Epithelial cell of proximal tubule (primary cell): ENCODE measurements around the gene FAM237A. TPM values are rescaled to one million over a fixed set of nuclear protein-coding genes. Genes with fewer than 3 reads are reported as not detected.
A peak's percentile ranks its signal among the peaks of the same experiment; 100 is the strongest.

Experiments
- DNase-seq: peaks from one replicate; pipeline ENCODE4 v3.0.0-alpha.2; 2011; ENCODE audit warnings: low read depth
- H3K4me3 ChIP-seq: 2 replicates; pipeline ENCODE4 v1.5.1; 2011; ENCODE audit warnings: low read depth, mild to moderate bottlenecking, low read length
- CTCF ChIP-seq: conservative IDR thresholded peaks from 2 replicates; pipeline ENCODE4 v1.5.1; 2012; ENCODE audit warnings: low read depth, mild to moderate bottlenecking, low read length
- total RNA-seq: library from RNA; depleted of rRNA; stranded (reverse); fragments of >200 nt; gene quantifications from 2 replicates; pipeline ENCODE4 v1.2.3, GENCODE V29; 2015

The FAM237A gene
- not detected in 2 replicates for total RNA-seq

DNA sequence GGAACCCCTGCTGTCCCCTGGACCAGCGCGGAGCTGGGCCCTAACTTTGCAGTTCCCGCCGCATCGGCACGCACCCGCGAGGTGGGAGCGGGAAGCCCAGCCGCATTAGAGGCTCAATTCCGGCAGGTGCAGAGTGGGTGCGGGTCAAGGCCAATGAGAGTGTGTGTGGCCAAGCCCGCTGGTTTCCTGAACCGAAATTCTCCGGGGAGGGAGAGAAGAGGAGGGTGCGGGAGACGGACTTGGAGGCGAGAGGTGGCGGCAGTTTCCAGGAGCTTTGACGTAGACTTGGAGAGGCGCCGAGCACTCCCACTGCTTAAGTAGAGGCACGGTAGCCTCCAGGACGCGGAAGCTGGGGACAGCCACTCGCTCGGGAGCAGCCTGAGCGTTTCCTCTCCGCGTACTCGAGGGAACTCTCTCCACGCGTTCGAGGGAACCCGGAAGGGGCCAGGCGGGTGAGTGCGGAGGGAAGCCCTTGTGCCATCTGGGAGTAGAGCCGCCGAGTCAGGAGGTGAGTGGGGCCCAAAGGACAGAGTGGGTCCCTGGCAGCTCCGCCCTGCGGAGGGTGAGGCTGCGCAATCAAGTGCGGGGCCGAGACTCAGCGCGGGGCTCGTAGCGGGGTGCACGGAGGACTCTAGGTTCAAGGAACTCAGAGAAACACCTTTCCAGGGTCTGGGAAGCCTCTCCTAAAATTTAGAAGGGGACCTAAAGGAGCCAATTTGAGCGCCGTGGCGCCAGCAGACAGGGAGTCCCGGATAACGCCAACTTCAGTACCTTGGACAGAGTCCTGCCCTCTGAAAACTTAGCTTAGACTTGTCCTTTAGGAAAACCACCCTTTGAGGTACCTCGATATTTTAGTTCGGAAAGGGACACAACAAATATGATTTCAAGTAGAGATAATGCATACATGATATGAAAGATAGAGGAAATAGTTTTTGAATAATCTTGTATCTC lies at the start of gene FAM237A:
Gene FAM237A (plus strand): TSS at position 413 of the 951 bp plus-strand sequence. CDS start 1,750 bp downstream, outside the sequence.
- no peak for TF ChIP-seq CTCF
- H3K4me3 ChIP-seq: no peak within 1 kb of the TSS
- DNase-seq: peak; percentile 13

- TF ChIP-seq CTCF: no peak
- no peak for DNase-seq
- no peak overlapping the region for H3K4me3 ChIP-seq
Measured at GRCh38 chr2:206597717-206598218, 44.5 kb upstream of the FAM237A start.

- no peak for DNase-seq
- no peak for TF ChIP-seq CTCF
- H3K4me3 ChIP-seq: no peak overlapping the region
Measured at GRCh38 chr2:206603243-206603642, 39.0 kb upstream of the FAM237A start.

- no peak for DNase-seq
- H3K4me3 ChIP-seq: no peak overlapping the region
- no peak for TF ChIP-seq CTCF
Measured at GRCh38 chr2:206610451-206610850, 31.8 kb upstream of the FAM237A start.

DNA sequence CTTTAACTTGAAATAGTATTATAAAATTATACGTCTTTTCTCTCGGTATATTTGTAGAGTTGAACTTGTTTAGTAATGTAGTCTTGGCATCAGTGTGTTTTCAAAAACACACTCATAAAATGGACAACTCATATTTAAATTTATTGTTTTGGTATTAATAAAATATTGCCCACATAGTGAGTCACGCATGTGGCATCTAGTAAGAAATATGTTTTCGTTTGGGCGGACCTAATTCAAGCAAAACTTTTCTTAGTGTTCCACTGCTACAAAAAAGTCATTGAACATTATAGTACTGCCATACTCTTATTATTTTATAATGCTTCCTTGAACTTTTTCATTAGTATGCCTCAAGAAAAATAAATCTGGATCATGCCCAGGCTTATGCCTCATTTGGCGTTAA lies 31.1 kb upstream of the FAM237A start:
- no peak for DNase-seq
- no peak overlapping the region for H3K4me3 ChIP-seq
- no peak for TF ChIP-seq CTCF

DNA sequence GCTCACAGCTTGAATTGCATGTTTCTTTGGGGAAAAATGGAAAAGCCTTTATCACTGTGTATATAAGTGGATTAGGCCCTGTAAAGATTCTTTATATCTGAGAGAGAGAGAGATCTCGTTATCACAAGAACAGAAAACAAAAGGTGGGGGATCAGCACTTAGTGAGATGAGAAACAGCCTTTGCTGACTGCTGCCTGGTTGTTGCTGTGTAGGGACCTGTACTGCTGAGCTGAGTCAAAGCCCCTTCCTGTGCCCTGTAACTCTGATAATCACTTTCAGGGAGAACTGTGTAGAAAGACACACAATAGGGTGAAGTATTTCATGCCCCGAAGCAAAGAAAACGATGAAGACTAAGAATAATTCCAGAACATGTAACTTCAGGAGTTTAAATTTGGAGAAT lies 30.6 kb upstream of the FAM237A start:
- DNase-seq: no peak
- no peak overlapping the region for H3K4me3 ChIP-seq
- TF ChIP-seq CTCF: no peak

- TF ChIP-seq CTCF: no peak
- DNase-seq: no peak
- no peak overlapping the region for H3K4me3 ChIP-seq
Measured at GRCh38 chr2:206614811-206615210, 27.5 kb upstream of the FAM237A start.
